ENCODE results near the gene STUB1. TPM values are rescaled to one million over a fixed set of nuclear protein-coding genes. Genes with fewer than 3 reads are reported as not detected.

STUB1 gene
- total RNA-seq, 1 experiment from 2014 or later, result 111 TPM

- Histone ChIP-seq H3K36me3 (ENCODE audit: control insufficient read depth in 1 of 2, insufficient read depth in 2 of 2, low read length in 2 of 2) (no peaks in the 10 kb centered on the region), H4K20me1 (ENCODE audit: insufficient read depth) (peaks cover 3% of the 10 kb centered on the region; the same call in 1 of the 2 replicates), H3K27ac (ENCODE audit: low read depth, low read length) (peak overlapping the region; percentile 100; the same call in 1 of the 2 replicates), H3K9ac (ENCODE audit: low read length) (no peak overlapping the region), H3K9me2 (ENCODE audit: insufficient read depth) (no peaks in the 10 kb centered on the region), H3K9me3 (ENCODE audit: control insufficient read depth in 1 of 2, insufficient read depth in 1 of 2, low read depth in 1 of 2, low read length in 2 of 2) (no peaks in the 10 kb centered on the region), H3K79me2 (ENCODE audit: insufficient read depth, low read length) (peaks cover 25% of the 10 kb centered on the region), H2AFZ (ENCODE audit: low read depth, low read length, poor library complexity, severe bottlenecking) (no peak overlapping the region), H3K4me1 (ENCODE audit: control insufficient read depth in 1 of 2, insufficient read depth in 2 of 2, low read length in 2 of 2) (peaks cover 36 to 78% of the 10 kb centered on the region in 2 experiments), H3K4me3 (replicated peaks in 1 of 2; ENCODE audit: low read depth in 1 of 2, low read length in 2 of 2) (no peak overlapping the region), H3K4me2 (ENCODE audit: low read length) (peak overlapping the region; percentile 80), H3K27me3 (ENCODE audit: insufficient read depth, low read length) (no peaks in the 10 kb centered on the region)
- CTCF ChIA-PET, result interaction anchor here (1.8 kb wide), 1 partner anchor 70 kb away, joined by 6 read pairs; the partner anchor contains the start of genes CHTF18 and RPUSD1
- TF ChIP-seq CEBPB (IDR thresholded peaks at IDR 0.05; ENCODE audit: low read depth) (no peak), POLR2AphosphoS5 (IDR thresholded peaks at IDR 0.05; ENCODE audit: low read depth, low read length) (peak; percentile 38; the same call in 1 of the 2 replicates), RAD21 (IDR thresholded peaks at IDR 0.05; ENCODE audit: low read depth) (no peak), ELF1 (IDR thresholded peaks at IDR 0.05; ENCODE audit: borderline replicate concordance, low read depth) (no peak), MAX (IDR thresholded peaks at IDR 0.05) (no peak), TCF7L2 (IDR thresholded peaks at IDR 0.05; ENCODE audit: borderline replicate concordance, extremely low read depth, insufficient read depth, insufficient read length) (no peak)
- DNase-seq (ENCODE audit: low read depth, low spot score) (no peak), ATAC-seq (no peak)
- intact Hi-C loops (cut with micrococcal nuclease), result no loop called here
- RAD21 ChIA-PET (ENCODE audit: low non-redundant PET in 1 of 2, low total read pairs in 2 of 2, uncharacterized antibody in 2 of 2, unreplicated experiment in 2 of 2), result no interaction called here
- BruUV-seq (replicated peaks), result no TSS peak
- POLR2A ChIA-PET, result no interaction called here
These were observed 38.2 kb downstream of the STUB1 start for GRCh38 chr16:718389-718788.

- H3K9ac ChIP-seq (ENCODE audit: low read length), result peak overlapping the region; percentile 98
- H3K9me2 ChIP-seq (ENCODE audit: insufficient read depth), result no peaks in the 10 kb centered on the region
- DNase-seq (ENCODE audit: low read depth, low spot score), result no peak
- H2AFZ ChIP-seq (ENCODE audit: low read depth, low read length, poor library complexity, severe bottlenecking), result no peak overlapping the region
- no peaks in the 10 kb centered on the region for H3K27me3 ChIP-seq (ENCODE audit: insufficient read depth, low read length)
- 0 out of 4 replicates have a peak overlapping the region, but pooled peaks of 1 of the 2 experiments have one; percentile 87 for H3K4me3 ChIP-seq (replicated peaks in 1 of 2; ENCODE audit: low read depth in 1 of 2, low read length in 2 of 2)
- no TSS peak for BruUV-seq (replicated peaks)
- ChIA-PET POLR2A (interaction anchor here (0.6 to 0.7 kb wide), 3 partner anchors 14 to 58 kb away, joined by 3 read pairs; no protein-coding TSS in a partner anchor), RAD21 (ENCODE audit: low non-redundant PET in 1 of 2, low total read pairs in 2 of 2, uncharacterized antibody in 2 of 2, unreplicated experiment in 2 of 2) (no interaction called here), CTCF (interaction anchor here (1.4 to 1.8 kb wide), 3 partner anchors 9 to 70 kb away, joined by 4 to 9 read pairs (median 6); partner anchors contain the start of genes CHTF18 and RPUSD1)
- no peak for ATAC-seq
- intact Hi-C loops (cut with micrococcal nuclease), result no loop called here
- H3K9me3 ChIP-seq (ENCODE audit: control insufficient read depth in 1 of 2, insufficient read depth in 1 of 2, low read depth in 1 of 2, low read length in 2 of 2), result no peaks in the 10 kb centered on the region
- peak overlapping the region; percentile 80 for H3K4me2 ChIP-seq (ENCODE audit: low read length)
- H3K27ac ChIP-seq (ENCODE audit: low read depth, low read length), result peak overlapping the region; percentile 100
- peaks cover 25% of the 10 kb centered on the region for H3K79me2 ChIP-seq (ENCODE audit: insufficient read depth, low read length)
- H3K4me1 ChIP-seq (ENCODE audit: control insufficient read depth in 1 of 2, insufficient read depth in 2 of 2, low read length in 2 of 2), result peaks cover 36 to 73% of the 10 kb centered on the region in 2 experiments
- H3K36me3 ChIP-seq (ENCODE audit: control insufficient read depth in 1 of 2, insufficient read depth in 2 of 2, low read length in 2 of 2), result no peaks in the 10 kb centered on the region
- peaks cover 3% of the 10 kb centered on the region; the same call in 1 of the 2 replicates for H4K20me1 ChIP-seq (ENCODE audit: insufficient read depth)
- TF ChIP-seq POLR2A (IDR thresholded peaks at IDR 0.05; ENCODE audit: borderline replicate concordance, extremely low read depth, insufficient read depth, insufficient read length), result peak; percentile 10
- TF ChIP-seq FOSL1 (IDR thresholded peaks at IDR 0.05; ENCODE audit: low read depth), result no peak
These were observed 38.7 kb downstream of the STUB1 start for GRCh38 chr16:718922-719321.
